GM11168 (cell line): ENCODE results near the gene CELF6.
"Not testable (repeated sequence)": the region's sequence is repeated elsewhere in the genome, so short reads cannot be mapped to it uniquely, and the experiment has no call there.

Source experiments
- in situ Hi-C: fragments of 300-500 bp; cut with MboI; formaldehyde crosslinking; loops from one replicate; pipeline ENCODE4 v1.12.0; 2022; ENCODE audit warnings: low sequenced_read_pairs; ENCODE audit not compliant: unreplicated experiment

CELF6 gene

GRCh38 chr15:72275635-72276325, 44.2 kb downstream of the CELF6 start:
- in situ Hi-C loops, result not testable (repeated sequence)

GRCh38 chr15:72272997-72273352, 47.0 kb downstream of the CELF6 start:
- in situ Hi-C loops, result no loop called here

DNA sequence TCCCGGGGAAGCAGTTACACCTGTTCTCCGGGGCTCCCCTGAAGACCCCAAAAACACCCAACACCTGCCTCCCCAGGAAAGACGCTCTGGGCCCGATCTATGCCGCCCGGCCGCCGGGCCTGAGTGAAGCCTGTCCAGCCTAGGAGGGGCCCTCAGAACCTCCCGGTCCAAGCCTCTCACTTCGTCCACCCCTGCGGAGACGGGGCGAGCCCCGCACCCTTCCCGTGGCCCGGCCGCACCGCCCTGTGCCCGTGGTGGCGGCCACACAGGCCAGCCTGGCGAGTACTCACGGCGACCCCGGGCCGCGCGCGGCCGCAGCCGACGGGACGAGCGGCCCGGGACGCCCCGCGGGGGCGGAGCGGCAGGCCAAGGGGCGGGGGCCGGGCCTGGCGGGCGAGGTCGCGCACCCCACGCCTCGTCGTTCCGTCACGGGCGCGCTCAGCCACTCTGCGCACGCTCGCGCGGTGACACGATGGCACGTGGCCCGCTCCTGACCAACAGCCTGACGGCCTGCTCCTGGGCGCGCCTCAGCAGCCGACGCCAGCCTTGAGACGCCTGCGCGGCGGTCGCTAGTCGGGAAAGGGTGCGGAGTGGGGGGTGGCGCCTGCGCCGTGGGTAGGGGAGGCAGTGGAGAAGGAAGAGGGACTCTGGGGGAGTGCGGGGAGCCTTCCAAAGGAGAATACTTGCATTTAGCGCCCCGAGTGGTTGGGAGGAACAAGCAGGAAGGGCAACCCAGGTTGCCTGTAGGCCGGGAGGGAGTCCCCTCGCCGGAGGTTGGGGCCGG, 47.6 kb downstream of the CELF6 start, which contains the start of gene PARP6:
PARP6 (minus strand) TSS at position 342 of the 784 bp plus-strand sequence. CDS start 5,077 bp downstream, outside the sequence.
- in situ Hi-C loops, result no loop called here

DNA sequence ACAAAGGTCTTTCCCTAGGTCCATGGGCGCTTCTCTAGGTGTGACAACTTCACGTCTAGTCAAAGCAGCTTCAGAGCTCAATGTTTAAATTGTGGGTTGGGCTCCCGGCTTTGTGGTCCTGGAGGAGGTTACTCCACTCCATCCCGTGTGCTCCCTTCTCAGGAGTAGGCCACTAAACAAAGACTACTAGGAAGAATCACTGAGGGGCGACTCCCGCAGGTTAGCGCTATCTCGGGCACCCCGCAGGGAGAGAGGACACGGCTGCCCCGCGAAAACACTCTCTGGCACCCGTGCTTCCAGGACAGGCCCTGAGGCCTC, 48.1 kb downstream of the CELF6 start:
- in situ Hi-C loops, result no loop called here

GRCh38 chr15:72271221-72271620, 48.7 kb downstream of the CELF6 start:
- in situ Hi-C loops, result no loop called here

- in situ Hi-C loops, result no loop called here
Observed at GRCh38 chr15:72269739-72270138, 50.2 kb downstream of the CELF6 start.

GRCh38 chr15:72265031-72265430, 54.9 kb downstream of the CELF6 start:
- in situ Hi-C loops, result no loop called here

DNA sequence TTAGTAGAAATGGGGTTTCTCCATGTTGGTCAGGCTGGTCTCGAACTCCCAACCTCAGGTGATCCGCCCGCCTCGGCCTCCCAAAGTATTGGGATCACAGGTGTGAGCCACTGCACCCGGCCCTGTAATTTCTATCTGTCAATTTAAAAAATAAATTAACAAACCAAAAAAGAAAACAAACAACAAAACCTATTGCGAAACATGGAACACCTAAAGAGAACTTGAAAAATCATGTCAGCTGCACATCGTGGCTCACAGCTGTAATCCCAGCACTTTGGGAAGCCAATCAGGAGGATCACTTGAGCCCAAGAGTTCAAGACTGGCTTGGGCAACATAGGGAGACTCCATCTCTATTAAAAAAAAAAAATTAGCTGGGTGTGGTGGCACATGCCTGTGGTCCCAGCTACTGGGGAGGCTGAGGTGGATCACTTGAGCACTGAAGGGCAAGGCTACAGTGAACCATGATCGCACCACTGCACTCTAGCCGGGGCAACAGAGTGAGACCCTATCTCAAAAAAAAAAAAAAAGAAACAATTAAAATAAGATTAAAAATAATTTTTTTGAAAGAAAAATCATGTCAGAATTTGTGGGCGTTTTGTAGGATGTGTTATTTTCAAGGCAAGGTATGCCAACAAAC, 67.2 kb downstream of the CELF6 start:
- in situ Hi-C loops, result no loop called here

GRCh38 chr15:72249142-72249810, 70.7 kb downstream of the CELF6 start:
- in situ Hi-C loops, result no loop called here

- in situ Hi-C loops, result no loop called here
Observed at GRCh38 chr15:72248514-72248913, 71.4 kb downstream of the CELF6 start.

- in situ Hi-C loops, result no loop called here
Observed at GRCh38 chr15:72242775-72243370, 77.1 kb downstream of the CELF6 start.

- in situ Hi-C loops, result no loop called here
Observed at GRCh38 chr15:72239652-72240051, 80.3 kb downstream of the CELF6 start.

DNA sequence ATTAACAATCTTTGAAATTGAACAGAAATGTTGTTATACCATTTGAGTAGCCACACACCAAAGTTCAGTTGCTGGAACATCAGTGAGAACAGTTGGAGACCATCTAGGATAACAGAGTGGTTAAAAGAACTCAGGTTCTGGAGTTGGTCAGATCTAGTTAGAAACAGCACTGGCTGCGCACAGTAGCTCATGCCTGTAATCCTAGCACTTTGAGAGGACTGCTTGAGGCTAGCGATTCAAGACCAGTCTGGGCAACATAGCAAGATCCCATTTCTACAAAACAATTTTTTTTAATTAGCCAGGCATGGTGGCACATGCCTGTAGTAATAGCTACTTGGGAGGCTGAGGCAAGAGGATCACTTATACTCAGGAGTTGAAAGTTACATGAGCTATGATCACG, 81.4 kb downstream of the CELF6 start:
- in situ Hi-C loops, result no loop called here

DNA sequence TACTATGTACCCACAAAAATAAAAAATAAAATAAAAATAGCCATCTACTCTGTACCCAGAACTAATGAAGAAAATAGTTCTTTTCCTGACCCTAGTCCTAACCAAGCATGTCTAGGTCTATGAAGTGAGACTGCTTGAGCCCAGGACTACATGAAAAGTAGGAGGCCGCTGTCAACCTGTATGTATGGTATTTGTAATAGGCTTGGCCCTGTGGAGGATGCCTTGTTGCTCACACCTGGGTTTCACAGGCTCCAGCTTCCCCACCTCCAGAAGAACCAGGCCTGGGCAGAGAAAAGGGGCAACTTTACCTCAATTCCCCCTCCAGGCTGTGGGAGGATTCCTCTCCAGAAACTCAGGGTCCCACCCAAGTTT, 82.1 kb downstream of the CELF6 start:
- in situ Hi-C loops, result no loop called here

DNA sequence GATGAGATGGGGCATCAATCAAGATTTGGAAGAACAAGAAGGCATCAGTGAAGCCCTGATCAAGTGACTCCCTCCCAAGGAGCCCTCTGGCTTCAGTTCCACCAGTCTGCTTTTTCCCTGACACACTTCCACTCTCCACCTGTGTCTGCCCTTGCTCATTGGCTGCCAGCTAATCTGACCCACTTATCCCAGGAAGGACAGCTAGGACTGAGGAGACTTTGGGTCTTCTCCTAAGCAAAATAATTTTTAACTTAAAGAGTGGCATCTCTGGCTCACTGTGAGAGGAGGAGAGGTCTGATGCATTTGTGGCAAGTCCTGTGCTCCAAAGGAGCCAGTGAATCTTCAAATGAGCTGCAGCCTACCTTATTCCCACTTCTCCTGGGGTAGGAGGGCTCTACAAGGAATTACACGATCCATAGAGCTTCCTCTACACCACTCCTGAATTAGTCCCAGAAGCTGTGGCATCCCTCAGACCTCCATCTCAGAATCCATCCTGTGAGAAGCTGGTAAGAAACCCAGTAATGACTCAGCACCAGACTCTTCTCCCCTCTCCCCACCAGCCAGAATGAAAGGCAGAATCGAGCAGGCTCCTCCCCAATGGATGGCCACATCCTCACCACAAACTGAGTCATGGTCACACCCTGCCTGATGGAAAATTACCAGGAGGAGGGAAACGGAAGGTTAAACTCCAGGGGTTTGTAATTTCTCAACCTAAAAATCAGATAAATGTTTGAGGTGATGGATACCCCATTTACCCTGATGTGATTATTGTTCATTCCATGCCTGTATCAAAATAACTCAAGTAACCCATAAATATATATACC, 82.7 kb downstream of the CELF6 start:
- in situ Hi-C loops, result no loop called here

DNA sequence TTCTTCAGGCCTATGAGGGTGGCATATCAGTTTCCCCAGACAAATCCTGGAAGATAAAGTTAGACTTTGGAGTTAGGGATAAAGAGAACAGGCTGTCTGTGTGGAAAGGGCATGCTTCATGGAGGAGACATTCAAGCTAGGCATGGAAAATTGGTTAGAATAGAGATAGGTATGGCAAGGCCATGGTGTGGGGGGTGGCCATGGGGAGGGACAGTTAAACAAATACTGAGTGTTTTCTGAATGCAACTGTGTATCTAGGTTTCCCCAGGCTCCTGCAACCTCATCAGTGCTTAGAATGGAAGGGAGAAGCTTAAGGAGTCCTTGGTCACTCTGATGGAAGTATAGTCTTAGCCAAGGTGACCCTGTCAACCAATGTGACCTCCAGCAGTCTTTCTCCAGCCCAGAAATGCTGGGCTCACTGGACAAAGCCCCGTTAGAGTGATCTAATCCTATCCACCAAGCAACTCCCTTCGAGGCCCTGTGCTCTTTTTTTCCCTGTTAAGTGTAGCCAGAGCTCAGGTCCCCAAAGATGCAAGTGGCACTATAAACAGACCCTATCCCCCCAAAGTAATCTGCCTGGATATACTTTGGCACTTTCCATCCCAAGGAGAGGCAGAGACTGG, 83.5 kb downstream of the CELF6 start:
- in situ Hi-C loops, result no loop called here

- in situ Hi-C loops, result no loop called here
Observed at GRCh38 chr15:72235298-72235697, 84.7 kb downstream of the CELF6 start.
